Left lobe of liver (tissue), 2 donors: Measurements from ENCODE around the gene CTNNB1. TPM values are rescaled to one million over a fixed set of nuclear protein-coding genes. Genes with fewer than 3 reads are reported as not detected.

Source experiments
- ATAC-seq: fragments of 200-7000 bp; cut with Tn5 transposase; one replicate; pipeline ENCODE4 v1.9.1; 2020; ENCODE audit warnings: mild to moderate bottlenecking, moderate library complexity
- DNase-seq: peaks from one replicate; pipeline ENCODE4 v3.0.0-alpha.2; 2020; ENCODE audit warnings: low spot score
- total RNA-seq: library from RNA; stranded (reverse); gene quantifications from one replicate; pipeline ENCODE4 v1.2.1, GENCODE V29; 2021
- donor health status: DM: no; HTN: no; CAD: no; lungs with moderate emphysema.
- donor health status: DM: no; HTN: yes; CAD: no.

The CTNNB1 gene
- 157 TPM for total RNA-seq

GRCh38 chr3:41198950-41199865, at the start of gene CTNNB1:
CTNNB1 (plus strand) TSS chr3:41199505; CDS start chr3:41224069, 24,564 bp downstream.
- DNase-seq (peak; percentile 94), ATAC-seq (peak; percentile 93)

- ATAC-seq (no peak), DNase-seq (no peak)
These were observed 43.5 kb upstream of the CTNNB1 start for GRCh38 chr3:41155834-41156233.

GRCh38 chr3:41158947-41159346, 40.4 kb upstream of the CTNNB1 start:
- no peak for DNase-seq
- ATAC-seq, result no peak

- ATAC-seq (no peak), DNase-seq (no peak)
These were observed 39.6 kb upstream of the CTNNB1 start for GRCh38 chr3:41159588-41160189.

- DNase-seq, result no peak
- ATAC-seq, result no peak
These were observed 36.8 kb upstream of the CTNNB1 start for GRCh38 chr3:41162541-41162940.

GRCh38 chr3:41163006-41163405, 36.3 kb upstream of the CTNNB1 start:
- DNase-seq, result no peak
- ATAC-seq, result no peak

GRCh38 chr3:41163421-41163820, 35.9 kb upstream of the CTNNB1 start:
- DNase-seq (no peak), ATAC-seq (no peak)

- DNase-seq (no peak), ATAC-seq (no peak)
These were observed 34.5 kb upstream of the CTNNB1 start for GRCh38 chr3:41164777-41165176.

GRCh38 chr3:41167722-41168497, 31.4 kb upstream of the CTNNB1 start:
- DNase-seq (no peak), ATAC-seq (no peak)

- ATAC-seq (no peak), DNase-seq (no peak)
These were observed 30.3 kb upstream of the CTNNB1 start for GRCh38 chr3:41169023-41169422.

GRCh38 chr3:41173926-41174885, 25.1 kb upstream of the CTNNB1 start:
- DNase-seq (no peak), ATAC-seq (no peak)

GRCh38 chr3:41175365-41175764, 23.9 kb upstream of the CTNNB1 start:
- ATAC-seq (no peak), DNase-seq (no peak)

- DNase-seq, result no peak
- no peak for ATAC-seq
These were observed 22.7 kb upstream of the CTNNB1 start for GRCh38 chr3:41176596-41176995.

- DNase-seq, result no peak
- no peak for ATAC-seq
These were observed 20.7 kb upstream of the CTNNB1 start for GRCh38 chr3:41178576-41178975.

- DNase-seq (no peak), ATAC-seq (no peak)
These were observed 18.9 kb upstream of the CTNNB1 start for GRCh38 chr3:41180396-41180795.

GRCh38 chr3:41182504-41183059, 16.7 kb upstream of the CTNNB1 start:
- ATAC-seq (no peak), DNase-seq (no peak)

GRCh38 chr3:41184394-41184793, 14.9 kb upstream of the CTNNB1 start:
- DNase-seq (no peak), ATAC-seq (no peak)

GRCh38 chr3:41186297-41186696, 13.0 kb upstream of the CTNNB1 start:
- ATAC-seq, result no peak
- no peak for DNase-seq

GRCh38 chr3:41188306-41188705, 11.0 kb upstream of the CTNNB1 start:
- ATAC-seq, result no peak

More at GRCh38 chr3:41188306-41188705, 11.0 kb upstream of the CTNNB1 start:
- no peak for DNase-seq
